SU-DHL-6 (cell line): ENCODE measurements around the gene NDUFA8.

Experiments
- H2AFZ ChIP-seq: fragments of 200-600 bp; sonication (generic); 2 replicates; pipeline ENCODE4 v1.6.1; 2014; ENCODE audit warnings: low read depth, mild to moderate bottlenecking, moderate library complexity, mixed read lengths, antibody characterized with exemption, low read length; ENCODE audit not compliant: severe bottlenecking
- H3F3A ChIP-seq: fragments of 200-600 bp; shearing (Covaris generic); 2 replicates; pipeline ENCODE4 v1.6.0; 2016; ENCODE audit warnings: antibody characterized with exemption, mild to moderate bottlenecking; ENCODE audit not compliant: insufficient read depth
- H3K27ac ChIP-seq: fragments of 200-600 bp; sonication (generic); 2 replicates; pipeline ENCODE4 v1.5.1; 2016; ENCODE audit warnings: low read depth, mild to moderate bottlenecking, low read length, moderate library complexity, mixed read lengths
- H3K27me3 ChIP-seq: fragments of 200-600 bp; sonication (generic), shearing (Covaris generic); 2 replicates; pipeline ENCODE4 v1.6.0; 2014; ENCODE audit warnings: mild to moderate bottlenecking, low read length
- H3K36me3 ChIP-seq: fragments of 200-600 bp; sonication (generic); 2 replicates; pipeline ENCODE4 v1.6.1; 2014; ENCODE audit warnings: mild to moderate bottlenecking, low read length, mixed read lengths
- H3K4me2 ChIP-seq: fragments of 300-600, 200-600 bp; shearing (Covaris generic), sonication (generic); 2 replicates; pipeline ENCODE4 v1.6.0; 2014; ENCODE audit warnings: low read length, low read depth, mild to moderate bottlenecking; ENCODE audit not compliant: poor library complexity, severe bottlenecking
- H3K4me3 ChIP-seq: fragments of 200-600 bp; sonication (generic); 2 replicates; pipeline ENCODE4 v1.5.1; 2014; ENCODE audit warnings: antibody characterized with exemption, low read length, mild to moderate bottlenecking, mixed read lengths; ENCODE audit not compliant: insufficient read depth, poor library complexity, severe bottlenecking
- H3K79me2 ChIP-seq: fragments of 200-600 bp; sonication (generic); 2 replicates; pipeline ENCODE4 v1.6.1; 2014; ENCODE audit warnings: mild to moderate bottlenecking, low read length, moderate library complexity; ENCODE audit not compliant: insufficient read depth
- H3K9ac ChIP-seq: fragments of 200-600 bp; sonication (generic); 2 replicates; pipeline ENCODE4 v1.7.0; 2014; ENCODE audit warnings: mild to moderate bottlenecking, low read length
- H3K9me2 ChIP-seq: fragments of 200-600 bp; sonication (generic); replicated peaks from 2 replicates; pipeline ENCODE4 v1.6.1; 2014; ENCODE audit warnings: low read length; ENCODE audit not compliant: insufficient read depth
- H3K9me3 ChIP-seq: fragments of 200-600 bp; sonication (generic); 2 replicates; pipeline ENCODE4 v1.6.1; 2014; ENCODE audit warnings: low read length, mixed read lengths; ENCODE audit not compliant: insufficient read depth
- H4K20me1 ChIP-seq: fragments of 200-600 bp; sonication (generic); 2 replicates; pipeline ENCODE4 v1.6.1; 2014; ENCODE audit warnings: low read depth, mild to moderate bottlenecking, antibody characterized with exemption, low read length, moderate library complexity, mixed read lengths
- CTCF ChIP-seq: fragments of 200-600 bp; sonication (generic); IDR thresholded peaks from one replicate; pipeline ENCODE4 v1.5.1; 2017; ENCODE audit warnings: antibody characterized with exemption, mild to moderate bottlenecking, low read length, moderate library complexity; ENCODE audit not compliant: insufficient read depth, poor library complexity, severe bottlenecking
- EZH2phosphoT487 ChIP-seq: fragments of 200-600 bp; sonication (generic), shearing (Covaris generic); conservative IDR thresholded peaks from 2 replicates; pipeline ENCODE4 v1.6.1; 2018; ENCODE audit warnings: mild to moderate bottlenecking, antibody characterized with exemption, low read length, moderate library complexity, mixed read lengths

NDUFA8 gene

GRCh38 chr9:122134822-122135528, 24.6 kb downstream of the NDUFA8 start:
- no peak overlapping the region for H2AFZ ChIP-seq
- H3K4me3 ChIP-seq: no peak overlapping the region
- no peak overlapping the region for H3K27ac ChIP-seq
- H4K20me1 ChIP-seq: no peaks in the 10 kb centered on the region
- no peaks in the 10 kb centered on the region for H3K9me3 ChIP-seq
- no peaks in the 10 kb centered on the region for H3K9me2 ChIP-seq
- H3K79me2 ChIP-seq: no peaks in the 10 kb centered on the region
- H3K9ac ChIP-seq: no peak overlapping the region
- no peaks in the 10 kb centered on the region for H3K27me3 ChIP-seq
- H3F3A ChIP-seq: no peaks in the 10 kb centered on the region
- no peak overlapping the region for H3K4me2 ChIP-seq
- TF ChIP-seq CTCF: no peak
- TF ChIP-seq EZH2phosphoT487: no peak
- H3K36me3 ChIP-seq: no peaks in the 10 kb centered on the region

- Histone ChIP-seq H3K9ac (no peak overlapping the region), H3K4me3 (no peak overlapping the region), H3K79me2 (no peaks in the 10 kb centered on the region), H4K20me1 (no peaks in the 10 kb centered on the region), H3K27ac (no peak overlapping the region), H3K4me2 (no peak overlapping the region), H3K36me3 (no peaks in the 10 kb centered on the region), H3F3A (no peaks in the 10 kb centered on the region), H3K9me3 (no peaks in the 10 kb centered on the region), H3K9me2 (no peaks in the 10 kb centered on the region), H2AFZ (no peak overlapping the region), H3K27me3 (no peaks in the 10 kb centered on the region)
- no peak for TF ChIP-seq CTCF
- no peak for TF ChIP-seq EZH2phosphoT487
Observed at GRCh38 chr9:122133984-122134535, 25.5 kb downstream of the NDUFA8 start.

- Histone ChIP-seq H3K9me3 (no peaks in the 10 kb centered on the region), H2AFZ (no peak overlapping the region), H4K20me1 (no peaks in the 10 kb centered on the region), H3K9me2 (no peaks in the 10 kb centered on the region), H3K27ac (no peak overlapping the region), H3K79me2 (no peaks in the 10 kb centered on the region), H3K36me3 (no peaks in the 10 kb centered on the region), H3K9ac (no peak overlapping the region), H3K4me2 (no peak overlapping the region), H3K4me3 (no peak overlapping the region), H3K27me3 (no peaks in the 10 kb centered on the region), H3F3A (no peaks in the 10 kb centered on the region)
- TF ChIP-seq EZH2phosphoT487: no peak
- TF ChIP-seq CTCF: no peak
Observed at GRCh38 chr9:122133263-122133983, 26.2 kb downstream of the NDUFA8 start.
